HG02884 (cell line): ENCODE measurements around the gene AREL1.

Experiments used
- ATAC-seq: cut with Tn5 transposase; IDR thresholded peaks from one replicate; pipeline ENCODE4 v1.9.1; 2021; ENCODE audit warnings: mild to moderate bottlenecking, moderate library complexity; ENCODE audit not compliant: unreplicated experiment

Gene AREL1

GRCh38 chr14:74702293-74702692, 10.6 kb downstream of the AREL1 start:
- ATAC-seq = no peak

GRCh38 chr14:74698465-74698864, 14.4 kb downstream of the AREL1 start:
- no peak for ATAC-seq

DNA sequence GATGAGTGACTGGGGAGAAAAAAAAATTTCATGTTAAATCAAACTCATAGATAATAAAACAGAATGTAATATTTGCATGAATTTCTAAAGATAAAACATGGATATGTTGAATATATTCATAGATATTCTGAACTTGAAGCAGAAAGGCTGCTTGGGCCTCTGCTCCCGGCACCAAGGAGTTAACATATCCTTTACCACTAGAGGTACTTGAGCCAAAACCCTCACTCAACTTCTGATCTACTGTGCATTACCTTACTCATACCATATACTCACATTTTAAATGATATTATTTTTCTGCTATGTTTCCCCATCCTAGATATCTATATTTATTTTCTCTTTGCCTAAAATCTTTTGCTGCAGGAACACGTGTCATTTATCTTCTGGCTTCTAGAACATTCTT, 14.9 kb downstream of the AREL1 start:
- no peak for ATAC-seq

DNA sequence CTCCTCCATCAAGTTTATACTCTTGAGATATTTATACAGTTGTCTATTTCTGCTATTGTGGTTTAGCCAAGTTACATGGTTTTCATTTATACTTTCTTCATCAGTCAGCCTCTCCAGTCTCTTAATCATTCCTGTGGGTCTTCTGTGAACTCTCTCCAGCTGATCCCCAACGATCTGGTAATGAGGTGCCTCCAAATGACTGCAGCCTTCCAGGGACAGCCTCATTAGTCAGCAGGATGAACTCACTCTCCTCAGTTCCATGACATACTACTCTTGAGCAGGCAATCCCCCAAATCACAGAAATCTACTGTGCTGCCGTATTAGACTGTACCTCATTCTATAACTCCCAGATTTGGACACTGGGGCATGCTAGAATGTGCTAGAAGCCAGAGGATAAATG, 15.3 kb downstream of the AREL1 start:
- ATAC-seq = no peak

- ATAC-seq = no peak
Measured at GRCh38 chr14:74697011-74697410, 15.9 kb downstream of the AREL1 start.

- ATAC-seq = no peak
Measured at GRCh38 chr14:74695406-74695805, 17.5 kb downstream of the AREL1 start.

- ATAC-seq = no peak
Measured at GRCh38 chr14:74693191-74693590, 19.7 kb downstream of the AREL1 start.

DNA sequence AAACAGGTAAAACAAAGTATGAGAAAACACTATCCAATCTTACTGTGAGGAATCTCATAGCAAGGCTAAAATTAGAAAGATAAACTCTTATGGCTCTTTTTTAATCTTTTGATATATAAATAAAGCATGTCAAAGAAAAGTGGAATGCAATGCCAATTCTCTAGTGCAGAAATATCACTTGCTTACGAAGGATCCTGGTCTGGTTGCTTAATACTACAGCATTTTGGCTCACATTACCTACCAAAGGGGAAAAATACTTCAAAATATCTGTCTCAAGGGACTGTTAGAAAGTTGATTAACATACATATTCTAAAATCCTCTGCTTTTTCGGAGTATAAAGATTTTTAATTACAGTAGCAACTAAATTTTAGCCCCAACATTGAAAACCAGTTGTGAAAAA, 21.4 kb downstream of the AREL1 start:
- ATAC-seq = no peak

DNA sequence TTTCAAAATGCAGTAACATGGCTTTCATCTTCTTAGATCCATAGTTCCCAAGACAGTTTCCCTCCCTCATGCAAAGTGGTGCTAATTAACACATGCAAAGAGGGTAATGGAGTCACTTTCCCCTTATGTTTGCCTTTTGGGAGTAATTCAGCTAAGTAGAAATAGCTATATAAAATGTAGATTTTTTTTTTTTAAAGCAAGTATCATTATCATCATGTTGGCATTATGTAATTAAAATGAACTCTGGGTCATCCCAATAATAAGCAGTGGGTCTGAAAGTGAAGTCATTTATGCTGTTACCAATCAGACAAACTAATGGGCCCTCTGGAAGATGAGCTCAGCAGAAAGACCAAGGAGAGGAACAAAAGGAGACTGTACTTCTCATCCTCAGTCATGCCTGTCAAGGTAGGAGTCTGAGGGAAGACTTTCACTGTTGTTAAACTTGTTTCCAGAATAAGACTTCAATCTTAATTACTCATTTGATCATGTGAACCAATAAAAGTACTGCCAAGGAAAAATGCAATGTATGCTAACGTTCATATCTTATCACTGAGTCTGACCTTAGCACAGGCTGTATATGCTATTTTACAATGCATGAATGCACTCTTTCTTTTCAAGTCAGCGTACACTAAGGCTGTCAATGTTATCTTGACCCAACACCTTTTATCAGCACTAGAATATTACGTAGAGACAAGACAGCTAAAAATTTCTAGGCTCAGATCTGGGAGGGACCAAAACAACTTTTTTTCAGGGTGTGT, 26.8 kb downstream of the AREL1 start:
- no peak for ATAC-seq

DNA sequence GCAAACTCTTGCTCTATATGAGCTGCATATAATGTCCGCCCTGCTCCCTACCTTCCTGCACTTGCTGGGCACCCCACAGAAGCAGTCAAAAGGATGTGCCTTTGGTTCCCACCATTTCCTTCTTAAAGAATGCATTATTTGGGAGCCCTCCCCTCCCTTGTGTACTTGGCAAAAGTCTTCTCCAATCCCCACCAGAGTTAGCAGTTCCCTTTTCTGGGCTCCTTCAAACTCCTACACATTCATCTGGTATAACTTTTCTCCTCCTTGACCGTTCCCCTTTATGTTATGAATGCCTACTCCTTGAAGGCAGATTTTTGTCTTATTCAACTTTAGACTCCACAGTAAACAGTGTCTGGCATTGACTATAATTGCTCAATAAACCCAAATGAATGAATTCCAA, 27.8 kb downstream of the AREL1 start:
- no peak for ATAC-seq

DNA sequence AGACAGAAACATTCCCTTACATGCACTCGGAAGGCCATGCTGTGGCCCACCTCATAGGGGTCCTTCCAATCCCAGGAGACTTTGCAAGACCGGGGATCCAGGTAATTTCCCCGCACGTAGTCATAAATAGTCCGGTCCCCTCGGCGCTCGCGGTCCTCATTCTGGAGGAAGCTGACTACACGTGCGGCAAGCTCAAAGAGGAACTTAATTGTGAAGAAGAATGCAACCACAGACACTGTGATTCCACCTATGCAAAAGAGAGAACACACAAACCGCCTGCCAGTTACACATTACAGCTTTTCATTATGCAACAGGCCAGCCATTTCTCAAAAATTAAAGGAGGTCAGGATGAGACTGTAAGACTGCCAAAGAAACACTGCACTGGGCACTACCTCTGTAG, 28.4 kb downstream of the AREL1 start:
- ATAC-seq = no peak

- ATAC-seq = no peak
Measured at GRCh38 chr14:74683406-74683805, 29.5 kb downstream of the AREL1 start.

GRCh38 chr14:74682169-74682952, 30.5 kb downstream of the AREL1 start:
- ATAC-seq = no peak

- ATAC-seq = no peak
Measured at GRCh38 chr14:74675219-74675618, 37.7 kb downstream of the AREL1 start.

- no peak for ATAC-seq
Measured at GRCh38 chr14:74673768-74674167, 39.1 kb downstream of the AREL1 start.

DNA sequence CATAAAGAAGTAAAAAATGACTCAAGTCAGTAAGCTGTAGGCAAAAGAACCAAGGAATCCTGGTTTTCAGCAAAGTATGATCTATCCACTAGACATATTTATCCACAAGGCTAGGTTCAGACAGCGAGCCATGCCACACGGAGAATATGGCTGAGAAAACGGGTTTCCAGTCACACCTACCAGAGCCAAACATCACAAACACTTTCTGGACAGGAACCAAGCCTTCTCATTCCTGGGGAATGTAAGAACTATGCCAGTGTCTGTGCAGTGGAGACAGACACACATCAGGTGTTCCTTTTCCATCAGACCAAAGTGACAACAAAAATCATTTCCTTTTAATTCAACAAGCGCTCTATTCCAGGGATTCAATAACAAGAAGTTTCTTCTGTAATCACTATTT, 41.1 kb downstream of the AREL1 start:
- no peak for ATAC-seq

GRCh38 chr14:74670726-74671411, 42.0 kb downstream of the AREL1 start:
- no peak for ATAC-seq

DNA sequence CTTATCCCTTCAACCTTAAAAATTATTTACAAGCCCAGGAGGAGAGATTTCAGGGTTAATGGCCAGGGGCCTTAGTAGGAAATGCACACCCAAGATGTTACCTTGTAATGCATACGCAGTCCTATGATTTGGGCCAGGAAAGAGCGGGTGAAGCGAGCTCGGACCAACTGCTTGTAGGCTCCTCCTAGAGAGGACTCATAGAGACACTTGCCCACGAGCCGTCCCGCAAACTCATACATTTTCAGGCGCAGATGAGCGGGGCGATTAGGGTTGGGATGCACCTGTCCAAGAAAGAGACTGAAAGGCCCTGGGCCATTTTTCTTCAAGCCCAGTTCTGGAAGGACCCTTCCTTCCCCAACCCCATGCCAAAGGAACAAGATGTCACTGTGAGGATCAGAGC, 43.0 kb downstream of the AREL1 start:
- no peak for ATAC-seq

DNA sequence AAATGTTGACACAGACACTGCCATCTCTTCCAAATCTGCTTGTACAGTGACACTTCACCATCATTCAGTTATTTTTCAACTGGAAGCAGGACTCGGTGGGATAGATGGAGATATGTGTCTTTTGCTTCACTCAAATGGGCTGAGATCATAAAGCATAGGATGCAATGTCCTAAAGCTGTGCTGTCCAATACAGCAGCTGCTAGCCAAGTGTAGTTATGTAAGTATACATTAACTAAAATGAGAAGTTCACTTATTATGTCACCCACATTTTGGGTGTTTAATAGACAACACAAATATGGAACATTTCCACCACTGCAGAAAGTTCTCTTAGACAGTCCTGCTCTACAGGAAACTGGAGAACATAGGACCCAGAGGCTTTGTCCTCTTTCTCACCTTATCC, 43.6 kb downstream of the AREL1 start:
- ATAC-seq = no peak

- ATAC-seq = no peak
Measured at GRCh38 chr14:74667758-74668157, 45.1 kb downstream of the AREL1 start.

- no peak for ATAC-seq
Measured at GRCh38 chr14:74664717-74665116, 48.2 kb downstream of the AREL1 start.

GRCh38 chr14:74663884-74664283, 49.0 kb downstream of the AREL1 start:
- no peak for ATAC-seq
